ENCODE results near the gene EEFSEC.

The EEFSEC gene

DNA sequence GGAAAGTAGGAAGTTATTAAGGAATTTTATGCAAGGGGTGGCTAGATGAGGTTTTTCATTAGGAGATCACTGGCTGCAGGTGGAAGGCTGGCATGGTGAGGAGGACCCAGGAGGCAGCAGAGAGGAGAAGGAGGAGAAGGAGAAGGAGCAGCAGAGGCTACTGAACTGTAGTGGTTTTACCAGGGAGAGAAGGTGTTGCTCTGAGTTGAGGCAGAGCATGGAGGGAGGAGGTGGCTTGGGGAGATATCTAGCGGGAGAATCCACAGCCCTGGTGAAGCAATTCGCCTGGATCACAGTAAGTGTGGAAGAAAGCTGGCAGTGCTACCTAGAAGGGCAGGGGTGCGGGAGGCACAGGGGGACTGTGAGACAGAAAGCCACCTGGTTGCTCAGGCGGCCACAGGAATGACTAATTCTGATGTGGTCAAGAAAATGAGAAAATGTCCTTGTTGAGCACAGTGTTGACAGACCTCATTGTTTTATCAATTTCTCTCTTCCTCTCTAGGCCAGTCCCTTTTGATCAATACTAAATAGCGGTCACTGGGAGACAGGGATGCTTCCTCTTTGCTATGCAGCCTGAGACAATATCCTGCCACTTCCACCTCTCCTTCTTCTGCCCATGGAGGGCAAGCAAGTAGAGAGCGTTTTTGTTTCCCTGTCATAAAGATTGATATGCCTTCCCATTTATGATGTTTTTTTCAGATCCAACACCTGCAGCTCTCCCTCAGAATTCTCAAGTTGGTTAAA lies 94.6 kb downstream of the EEFSEC start:
- no peak for DNase-seq

DNA sequence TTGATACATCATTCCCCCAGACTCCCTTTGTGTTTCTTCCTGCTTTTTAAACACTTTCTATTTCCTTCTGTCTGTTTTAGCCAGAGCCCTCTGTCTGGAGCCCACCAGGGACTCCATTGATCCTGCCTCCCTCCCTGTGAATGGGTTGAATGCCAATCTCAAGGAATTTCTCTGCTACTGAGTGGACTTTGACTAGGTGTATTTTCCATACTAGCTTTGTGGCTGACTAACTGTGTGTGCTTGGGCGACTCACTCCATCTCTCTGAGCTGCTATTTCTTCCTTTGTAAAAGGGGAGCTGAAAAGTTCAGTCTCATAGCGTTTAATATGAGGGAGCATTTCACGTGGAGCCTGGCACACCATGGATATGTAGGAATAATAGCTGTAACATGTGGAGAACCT lies 98.8 kb downstream of the EEFSEC start:
- DNase-seq: no peak

DNA sequence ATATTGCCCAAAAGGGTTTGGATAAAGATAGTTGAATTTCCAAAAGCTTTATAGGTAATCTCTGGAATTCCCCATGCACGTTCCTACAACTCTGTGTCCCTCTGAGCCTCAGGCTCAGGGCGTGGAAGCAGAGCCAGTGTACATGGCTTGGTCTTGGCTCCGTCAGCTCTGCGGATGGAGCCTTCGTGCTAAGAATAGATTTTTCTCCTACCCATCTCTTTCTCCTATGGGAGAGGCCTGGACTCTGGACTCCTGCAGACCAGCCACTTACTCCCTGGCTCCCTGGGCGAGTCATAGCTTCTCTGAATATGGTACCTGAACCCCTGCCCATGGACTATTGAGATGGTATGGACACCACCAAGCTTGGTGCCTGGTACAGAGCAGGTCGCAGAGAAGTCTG lies 99.9 kb downstream of the EEFSEC start:
- no peak for DNase-seq

DNA sequence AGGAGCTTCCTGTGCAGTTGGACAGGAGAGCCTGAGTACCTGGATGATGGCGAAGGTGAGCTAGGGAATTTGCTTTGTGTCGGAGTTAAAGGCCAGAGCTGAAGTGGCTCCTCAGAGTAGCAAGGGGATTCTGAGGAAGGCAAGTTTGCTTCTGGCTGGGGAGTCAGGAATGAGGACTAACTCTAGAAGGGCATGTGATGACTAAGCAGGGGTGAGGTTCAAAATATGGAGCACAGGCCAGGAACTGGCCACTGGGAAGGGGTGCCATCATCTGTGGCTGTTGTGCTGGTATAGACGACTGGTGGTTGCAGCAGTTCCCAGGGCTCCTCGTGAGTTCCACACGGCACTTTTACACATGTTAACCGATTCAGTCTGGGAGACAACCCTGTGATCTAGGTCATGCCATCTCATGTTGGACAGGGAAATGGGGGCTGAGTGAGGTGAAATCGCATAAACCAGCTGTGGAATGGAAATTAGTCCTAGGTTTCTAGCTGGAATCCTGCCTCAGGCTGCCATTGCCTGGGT lies 100.8 kb downstream of the EEFSEC start:
- DNase-seq: no peak

DNA sequence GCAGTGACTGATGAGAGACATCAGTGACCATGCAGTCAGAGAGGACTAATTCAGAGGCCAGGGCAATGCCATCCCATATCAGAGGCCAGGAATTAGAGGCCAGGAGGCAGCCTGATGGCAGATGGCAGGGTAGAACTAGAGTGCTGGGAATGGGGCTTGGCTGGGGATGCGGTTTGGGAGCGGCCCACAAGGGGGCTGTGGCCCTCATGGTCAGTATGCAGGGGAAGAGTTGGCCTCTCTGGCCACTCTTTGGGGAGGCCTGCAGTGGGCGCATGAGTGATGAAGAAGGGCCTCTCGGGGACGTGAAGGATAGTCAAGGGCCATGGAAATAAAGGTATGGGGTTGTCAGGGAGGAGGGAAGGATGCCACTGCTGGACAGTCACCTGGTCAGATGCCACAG lies 101.7 kb downstream of the EEFSEC start:
- DNase-seq: no peak

DNA sequence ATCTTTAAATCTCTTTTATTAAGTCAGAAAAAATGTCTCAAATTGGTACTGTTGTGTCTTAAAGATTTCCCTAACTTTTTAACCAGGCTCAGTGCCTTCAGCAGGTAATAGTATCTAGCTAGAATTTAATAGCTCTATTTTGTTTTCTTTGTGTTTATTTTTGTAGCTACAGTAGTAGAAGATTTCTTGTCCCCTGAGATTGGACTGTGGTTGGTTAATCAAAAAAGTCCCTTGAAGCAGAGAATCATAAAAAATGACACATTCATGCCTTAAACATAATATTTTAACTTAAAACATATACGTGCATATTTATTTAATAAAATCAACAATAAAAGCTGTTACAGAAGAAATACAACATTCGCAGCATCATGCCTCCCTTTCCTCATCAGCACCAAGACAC lies 102.8 kb downstream of the EEFSEC start:
- DNase-seq: no peak

DNA sequence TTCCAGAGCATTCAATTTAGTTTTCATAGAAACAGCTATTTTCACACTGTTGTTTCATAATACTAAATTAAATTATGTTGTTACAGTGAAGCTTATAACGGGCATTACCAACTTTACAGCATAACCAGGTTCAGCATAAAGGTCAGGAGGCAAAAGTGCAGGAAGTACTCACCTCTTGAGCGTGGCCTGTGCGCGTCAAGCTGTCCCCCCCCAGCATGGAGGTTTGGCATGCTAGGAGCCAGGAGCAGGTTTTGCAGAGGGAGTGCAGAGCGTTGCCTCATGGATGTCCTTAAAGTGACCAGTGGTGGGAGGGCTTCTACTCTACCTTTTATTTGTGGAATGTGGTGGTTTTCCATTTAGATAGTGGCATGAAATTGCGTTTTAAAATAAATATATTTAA lies 104.4 kb downstream of the EEFSEC start:
- no peak for DNase-seq

DNA sequence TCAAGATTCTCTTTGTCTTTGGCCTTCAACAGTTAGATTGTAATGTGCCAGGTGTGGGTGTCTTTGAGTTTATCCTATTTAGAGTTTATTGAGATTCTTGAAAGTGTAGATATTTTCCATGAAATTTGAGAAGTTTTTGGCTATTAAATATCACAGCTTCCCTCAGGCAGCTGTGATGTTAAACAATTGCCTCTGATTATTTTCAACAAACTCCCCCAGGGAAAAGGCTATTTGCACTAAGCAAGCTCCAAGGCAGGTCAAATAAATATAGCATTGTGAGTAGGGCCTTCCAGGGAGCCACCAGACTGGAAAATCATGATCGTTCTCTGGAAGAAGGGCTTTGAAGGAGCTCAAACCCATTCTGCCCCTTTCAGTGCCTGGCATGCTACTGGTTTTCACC lies 107.0 kb downstream of the EEFSEC start:
- no peak for DNase-seq

DNA sequence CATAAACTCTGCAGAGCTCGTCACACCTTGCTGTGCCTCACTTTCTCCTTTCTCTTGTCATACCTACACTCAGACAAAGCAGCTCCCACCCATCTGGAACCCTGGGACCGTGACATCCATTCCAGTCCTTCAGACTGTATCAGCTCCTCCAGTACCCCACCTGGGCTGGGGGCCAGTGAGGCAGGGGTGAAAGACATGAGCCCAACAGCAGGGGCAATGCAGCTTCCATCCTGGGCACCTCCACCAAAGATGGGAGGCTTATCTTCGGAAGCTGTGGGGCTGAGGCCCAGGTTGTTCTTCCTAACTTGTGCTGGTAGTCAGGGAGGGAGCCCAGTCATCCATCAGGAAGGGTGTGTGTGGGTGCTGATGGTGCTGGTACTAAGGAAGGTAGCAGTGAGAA lies 109.2 kb downstream of the EEFSEC start:
- DNase-seq: no peak

DNA sequence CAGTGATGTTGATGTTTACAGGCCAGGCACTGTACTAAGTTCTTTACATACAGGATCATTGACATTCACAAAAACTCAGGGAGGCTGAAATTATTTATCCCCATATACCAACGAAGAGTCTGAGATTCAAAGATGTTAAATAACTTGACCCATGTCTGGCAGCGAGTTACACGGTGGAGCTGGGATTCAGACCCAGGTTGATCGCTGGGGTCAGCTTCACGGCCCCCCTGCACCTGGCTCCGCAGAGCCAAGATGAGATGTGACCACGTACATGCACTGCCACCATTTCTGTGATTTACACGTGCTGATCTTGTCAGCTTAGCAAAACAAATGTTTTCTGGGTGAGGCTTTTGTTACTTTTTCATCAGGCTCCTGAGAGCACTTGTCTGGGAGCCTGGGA lies 109.8 kb downstream of the EEFSEC start:
- DNase-seq: no peak

DNA sequence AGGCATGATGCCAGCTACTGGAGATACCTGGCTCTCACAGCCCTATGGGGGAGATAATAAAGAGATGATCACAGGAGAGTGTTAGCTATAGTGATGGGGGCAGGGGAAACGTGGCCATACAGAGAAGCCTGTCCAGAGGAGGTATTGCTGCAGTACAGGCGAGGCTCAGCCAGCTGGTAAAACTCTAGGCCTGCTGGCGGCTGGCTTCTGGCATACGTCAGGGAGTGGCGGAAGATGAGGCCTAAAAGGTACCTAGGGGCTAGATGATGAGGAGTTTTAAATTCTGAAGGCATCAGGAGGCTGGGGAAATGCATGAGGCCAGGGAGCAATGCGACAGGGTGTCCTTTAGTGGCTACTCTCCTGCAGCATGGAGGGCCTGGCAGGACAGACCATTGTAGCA lies 110.7 kb downstream of the EEFSEC start:
- DNase-seq: no peak

DNA sequence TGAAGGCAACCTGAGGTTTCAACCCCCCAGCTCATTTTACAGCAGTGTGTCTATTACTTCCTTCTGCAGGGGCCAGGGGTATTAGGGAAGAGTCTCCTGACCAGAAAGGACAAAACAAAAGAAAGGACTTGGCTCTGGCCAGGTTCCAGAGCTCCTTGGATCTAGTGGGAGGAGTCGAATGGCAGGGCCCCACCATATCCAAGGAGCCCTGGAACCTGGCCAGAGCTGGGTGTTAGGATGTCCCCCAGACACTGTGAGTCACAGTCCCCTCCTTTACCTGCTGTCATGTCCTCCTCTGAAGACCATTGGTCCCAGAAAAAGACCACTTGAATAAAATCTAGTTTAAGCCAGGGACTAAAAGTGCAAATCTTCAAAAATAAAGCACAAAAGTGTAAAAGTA lies 113.2 kb downstream of the EEFSEC start:
- DNase-seq: peak; percentile 30

DNA sequence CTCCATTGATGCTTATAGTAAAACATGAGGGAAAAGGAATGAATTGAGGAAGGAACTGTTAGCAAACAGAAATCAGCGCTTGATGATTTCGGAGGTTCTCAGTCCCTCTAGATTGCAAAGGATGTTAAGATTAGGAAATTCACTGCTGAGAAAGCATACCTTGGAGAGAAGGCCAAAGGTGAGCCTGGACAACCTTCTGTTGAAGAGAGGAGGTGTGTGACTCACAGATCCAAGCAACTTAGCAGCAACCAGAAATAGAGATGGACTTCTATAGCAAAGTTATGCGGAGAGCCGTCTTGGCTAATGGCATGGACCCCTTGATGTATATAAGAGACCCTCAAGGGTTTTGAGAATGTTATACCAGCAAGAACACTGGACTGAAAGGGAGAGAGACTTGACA lies 114.3 kb downstream of the EEFSEC start:
- DNase-seq: no peak

DNA sequence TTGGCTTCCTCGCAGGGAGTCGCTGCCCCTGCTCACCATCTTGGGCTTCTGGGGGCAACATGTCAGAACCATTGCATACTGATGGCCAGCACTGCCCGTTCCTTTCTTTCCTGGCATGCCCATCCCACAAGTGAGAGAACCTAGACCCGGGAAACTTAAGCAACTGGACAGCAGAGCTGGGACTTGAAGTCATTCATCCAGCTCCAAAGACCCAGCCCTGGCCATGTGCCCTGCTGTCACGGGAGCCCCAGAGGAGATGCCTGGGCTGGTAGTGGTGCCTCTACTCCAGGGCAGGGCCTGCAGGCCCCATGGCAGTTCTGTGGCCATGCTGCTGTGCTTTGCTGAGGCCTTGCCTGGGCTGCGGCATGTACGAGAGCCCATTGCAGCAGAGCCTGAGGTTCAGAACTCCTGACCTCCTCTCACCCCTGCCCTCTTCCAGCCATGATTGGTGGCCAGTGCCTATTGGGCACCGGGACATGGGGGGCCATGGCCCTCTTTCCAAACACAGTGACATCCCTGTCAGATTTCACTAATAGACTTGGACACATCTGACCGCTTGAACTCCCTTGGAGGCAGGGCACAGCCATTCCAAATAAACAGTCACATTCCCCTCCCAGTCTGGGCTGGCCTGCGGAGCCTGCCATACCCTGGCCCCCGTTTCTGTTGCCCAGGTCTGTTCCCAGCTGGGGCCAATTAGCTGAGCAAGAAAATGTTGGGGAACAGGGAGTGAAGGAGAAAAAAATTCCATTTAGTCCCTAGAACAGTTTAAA lies 115.9 kb downstream of the EEFSEC start:
- DNase-seq: no peak

DNA sequence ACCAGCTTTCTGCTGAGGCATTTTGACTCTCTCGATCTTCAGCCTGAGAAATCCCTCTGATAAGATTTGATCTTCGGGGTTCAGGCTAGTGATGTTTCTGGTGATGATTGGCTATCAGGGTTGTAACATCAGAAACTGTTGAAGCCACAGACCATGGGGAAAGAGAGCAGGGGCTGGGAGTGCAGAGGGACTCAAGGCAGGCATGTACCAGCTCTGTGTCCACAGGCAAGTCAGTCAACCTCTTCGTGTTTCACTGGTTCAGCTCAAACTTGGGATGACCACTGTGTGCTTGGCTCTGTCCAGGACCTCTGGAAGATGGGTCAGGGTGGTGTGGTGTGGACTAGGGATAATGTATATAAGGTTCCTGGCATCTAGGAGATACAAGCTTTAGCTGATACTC lies 116.5 kb downstream of the EEFSEC start:
- DNase-seq: no peak

DNA sequence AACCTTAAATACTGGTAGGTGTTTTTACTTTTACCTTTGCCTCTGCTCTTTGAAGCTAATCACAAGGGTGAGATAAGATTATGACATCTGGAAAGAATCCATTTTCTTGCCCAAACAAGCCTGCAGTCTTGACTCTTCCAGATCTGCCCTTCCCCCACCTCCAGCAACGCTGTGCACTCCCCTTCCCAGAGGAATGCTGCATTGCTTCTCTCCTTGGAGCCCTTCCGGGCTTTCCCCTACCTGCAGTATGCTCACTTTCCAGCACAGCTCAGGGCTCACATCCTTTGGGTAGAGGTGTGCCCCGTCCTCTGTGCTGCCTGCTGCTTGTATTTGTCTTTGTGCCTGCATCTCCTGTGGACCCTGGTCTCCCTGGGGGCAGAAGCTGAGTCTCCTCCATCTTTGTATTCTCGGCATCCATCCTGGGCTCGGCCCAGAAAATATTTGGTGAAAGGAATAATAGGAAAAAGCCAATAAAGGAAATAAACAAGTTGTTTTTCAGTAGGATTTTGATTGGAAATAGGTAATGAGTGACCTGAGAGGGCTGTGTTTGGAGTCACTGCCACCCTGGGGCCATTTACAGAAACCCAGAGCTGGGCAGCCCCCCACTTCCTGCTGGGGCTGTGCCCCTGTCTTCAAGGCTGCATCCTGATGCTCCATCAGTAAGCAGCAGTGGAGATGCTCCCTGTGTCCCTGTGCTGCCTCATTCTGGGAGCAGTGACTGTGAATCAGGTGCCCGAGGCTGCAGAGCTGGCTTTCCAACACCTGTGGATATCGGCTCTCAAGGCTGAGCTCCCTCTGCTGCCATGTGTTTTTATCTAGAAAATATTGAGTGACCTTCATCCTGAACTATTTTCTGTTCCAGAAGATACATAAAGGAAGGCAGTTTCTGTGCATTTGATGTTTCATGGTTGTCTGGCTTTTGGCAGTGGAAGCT lies 117.5 kb downstream of the EEFSEC start:
- DNase-seq: no peak

DNA sequence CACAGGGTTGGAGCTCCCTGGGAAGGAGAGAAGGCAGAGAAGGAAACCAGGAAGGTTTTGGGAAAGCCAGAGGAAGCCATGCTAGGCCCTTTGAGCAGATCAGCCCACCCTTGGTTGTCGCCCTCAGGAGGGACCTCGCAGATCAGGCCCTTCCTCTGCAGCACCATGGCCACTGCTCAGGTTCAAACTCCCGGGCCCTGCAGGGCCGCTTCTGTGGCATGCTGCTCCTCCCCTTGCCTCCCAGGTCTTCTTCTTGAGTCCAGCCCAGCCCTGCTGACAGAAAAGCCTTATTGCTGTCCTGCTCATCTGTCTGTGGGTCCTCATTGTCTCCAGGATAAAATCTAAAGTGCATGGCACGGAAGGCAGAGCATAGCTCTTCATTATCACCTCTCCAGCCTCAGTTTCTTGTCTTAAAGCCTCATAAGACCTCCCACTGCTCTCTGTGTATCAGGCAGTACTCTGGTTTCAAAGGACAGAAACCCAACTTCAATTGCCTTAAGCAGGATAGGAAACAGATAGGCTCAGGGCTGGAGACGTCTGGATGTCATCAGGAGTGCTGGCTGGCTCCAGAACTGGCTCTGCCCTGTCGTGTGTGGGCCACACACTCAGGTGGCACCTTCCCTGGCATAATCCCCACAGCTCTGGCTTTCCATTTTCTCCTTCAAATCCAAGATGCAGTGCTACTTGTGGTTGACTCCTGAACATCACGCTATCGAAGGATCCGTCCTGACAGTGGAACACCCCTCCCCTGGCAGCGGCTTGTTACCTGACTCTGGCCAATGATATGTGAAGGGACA lies 118.5 kb downstream of the EEFSEC start:
- DNase-seq: no peak

DNA sequence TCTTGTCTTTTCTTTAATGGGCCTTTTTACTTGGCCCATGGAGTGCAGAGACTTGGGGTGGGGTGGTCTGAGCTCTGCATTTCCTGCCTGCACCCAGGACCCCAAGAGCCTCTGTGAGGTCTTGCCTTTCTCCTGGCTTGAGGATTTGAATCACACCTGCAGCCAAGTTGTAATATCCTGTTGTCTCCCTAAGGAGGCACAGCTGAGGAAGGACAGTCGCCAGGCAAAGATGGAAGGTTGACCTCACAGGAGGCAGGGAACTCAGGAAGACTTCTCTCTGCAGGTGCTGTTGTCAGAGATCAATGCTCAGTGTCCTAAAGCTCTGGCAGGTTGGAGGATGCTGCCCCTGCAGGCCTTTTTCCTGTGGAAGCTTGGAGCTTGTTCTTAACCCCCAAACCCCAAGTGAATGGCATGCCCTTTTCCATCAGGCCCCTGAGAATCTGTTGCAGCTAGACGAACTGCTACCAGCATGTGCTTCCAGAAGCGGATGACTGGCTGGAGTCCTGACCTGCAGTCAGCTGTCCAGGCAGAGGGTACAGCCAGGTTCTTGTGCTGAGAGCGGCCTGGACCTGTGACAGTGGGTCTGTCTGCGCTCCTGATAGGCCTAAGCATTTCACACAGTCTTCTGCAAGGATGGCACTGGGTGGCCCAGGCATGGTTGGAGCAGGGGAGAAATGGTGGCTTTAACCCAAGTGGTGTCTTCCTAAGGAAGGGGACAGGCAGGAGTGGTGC lies 120.0 kb downstream of the EEFSEC start:
- no peak for DNase-seq

DNA sequence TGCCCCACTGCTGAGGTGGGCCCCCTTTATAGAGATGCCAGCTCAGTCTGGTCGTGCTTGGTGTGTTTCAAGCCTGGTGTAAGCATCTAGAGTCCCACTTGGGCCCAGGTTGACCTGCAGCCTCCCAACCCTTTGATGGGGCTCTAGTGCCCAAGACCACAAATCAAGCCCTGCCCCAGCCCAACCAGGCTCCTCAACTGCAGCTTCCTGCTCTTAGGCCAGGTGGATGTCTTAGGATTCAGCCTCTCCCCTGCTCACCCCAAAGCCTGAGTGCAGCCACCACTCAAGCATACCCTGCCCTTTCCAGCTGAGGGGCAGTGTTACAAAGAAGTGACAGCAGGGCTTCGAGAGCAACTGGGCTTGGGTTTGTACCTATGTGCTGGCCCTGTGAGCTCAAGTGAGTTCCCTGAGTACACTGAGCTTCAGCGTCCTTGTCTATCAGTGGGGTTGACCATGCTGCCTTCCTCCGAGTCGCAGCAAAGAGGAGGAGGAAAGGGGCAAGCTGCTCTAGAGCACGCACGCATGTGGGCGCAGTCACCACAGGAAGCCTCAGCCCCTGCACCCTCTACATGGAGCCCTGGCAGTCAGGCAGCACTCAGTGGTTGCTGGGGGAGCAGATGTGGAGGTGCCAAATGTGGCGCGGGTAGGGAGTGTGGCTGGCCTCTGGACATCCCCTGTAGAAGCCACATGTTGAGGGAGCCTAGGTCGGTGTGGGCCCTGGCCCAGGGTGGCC lies 120.7 kb downstream of the EEFSEC start:
- no peak for DNase-seq

DNA sequence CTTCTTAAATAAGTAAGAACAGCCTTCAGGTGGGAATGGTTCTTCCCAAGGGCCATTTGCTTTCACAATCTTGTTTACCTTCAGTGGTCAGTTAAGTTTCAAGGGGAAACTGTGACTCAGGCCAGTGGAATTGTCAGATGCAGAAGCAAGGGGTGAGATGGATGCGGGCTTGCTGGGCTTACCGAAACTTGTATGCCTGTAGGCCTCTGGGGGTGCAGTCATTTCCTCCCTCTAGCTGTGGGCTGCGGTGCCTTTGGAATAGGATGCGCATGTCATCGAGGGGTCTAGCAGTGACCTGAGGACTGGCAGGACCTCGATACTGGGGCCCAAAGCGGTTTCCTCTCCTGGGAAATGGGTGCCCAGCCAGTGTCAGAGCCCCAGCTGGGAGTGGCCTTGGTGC lies 121.6 kb downstream of the EEFSEC start:
- peak; percentile 80 for DNase-seq

Measured in fibroblast of skin of right biceps (primary cell).